Peyer's patch (tissue), 4 donors: ENCODE measurements around the gene CD300LB. TPM values are rescaled to one million over a fixed set of nuclear protein-coding genes. Genes with fewer than 3 reads are reported as not detected.

Experiments used
- DNase-seq, 3 donors: peaks; one replicate each; pipeline ENCODE4 v3.0.0-alpha.2; 2017 to 2019
- H3K27ac ChIP-seq, 4 donors: fragments of 200-600 bp; sonication (generic); one replicate each; pipeline ENCODE4 v1.5.1; 2016 to 2019
- H3K27me3 ChIP-seq, 2 donors: fragments of 200-600 bp; sonication (generic); one replicate each; pipeline ENCODE4 v1.5.1; 2019
- H3K36me3 ChIP-seq, 3 donors: fragments of 200-600 bp; sonication (generic); one replicate each; pipeline ENCODE4 v1.5.1; 2016 to 2019
- H3K4me1 ChIP-seq, 4 donors: fragments of 200-600 bp; sonication (generic); one replicate each; pipeline ENCODE4 v1.5.1; 2016 to 2019
- H3K4me3 ChIP-seq, 4 donors: fragments of 200-600 bp; sonication (generic); 1 replicate in 3 of 4; 2 replicates in 1 of 4; pipeline ENCODE4 v1.5.1; 2016 to 2019; ENCODE audit warnings: mild to moderate bottlenecking in 1 of 4
- H3K9me3 ChIP-seq, 4 donors: fragments of 200-600 bp; sonication (generic); one replicate each; pipeline ENCODE4 v1.5.1; 2016 to 2019; ENCODE audit warnings: mild to moderate bottlenecking in 1 of 4
- POLR2A ChIP-seq, 2 donors: fragments of 450-650 bp; IDR thresholded peaks; one replicate each; pipeline ENCODE4 v1.5.1; 2017; ENCODE audit warnings: antibody characterized with exemption in 2 of 2, mild to moderate bottlenecking in 2 of 2, moderate library complexity in 2 of 2
- total RNA-seq, 4 donors: library from RNA; depleted of rRNA; stranded (reverse); fragments of >200 nt; gene quantifications; one replicate each; pipeline ENCODE4 v1.1.0, GENCODE V29; 2016
- TF ChIP-seq, protein P1 (sequence below), 6 experiments: fragments of 450-650 bp in 4 of 6; fragments of 200-600 bp in 2 of 6; sonication (generic) in 1 of 6; IDR thresholded peaks; one replicate each; pipeline ENCODE4 v1.5.1; 2017 to 2019; ENCODE audit warnings: antibody characterized with exemption in 6 of 6, mild to moderate bottlenecking in 3 of 6, moderate library complexity in 1 of 6

The CD300LB gene
- total RNA-seq, 4 donors from 2014 or later = not detected

DNA sequence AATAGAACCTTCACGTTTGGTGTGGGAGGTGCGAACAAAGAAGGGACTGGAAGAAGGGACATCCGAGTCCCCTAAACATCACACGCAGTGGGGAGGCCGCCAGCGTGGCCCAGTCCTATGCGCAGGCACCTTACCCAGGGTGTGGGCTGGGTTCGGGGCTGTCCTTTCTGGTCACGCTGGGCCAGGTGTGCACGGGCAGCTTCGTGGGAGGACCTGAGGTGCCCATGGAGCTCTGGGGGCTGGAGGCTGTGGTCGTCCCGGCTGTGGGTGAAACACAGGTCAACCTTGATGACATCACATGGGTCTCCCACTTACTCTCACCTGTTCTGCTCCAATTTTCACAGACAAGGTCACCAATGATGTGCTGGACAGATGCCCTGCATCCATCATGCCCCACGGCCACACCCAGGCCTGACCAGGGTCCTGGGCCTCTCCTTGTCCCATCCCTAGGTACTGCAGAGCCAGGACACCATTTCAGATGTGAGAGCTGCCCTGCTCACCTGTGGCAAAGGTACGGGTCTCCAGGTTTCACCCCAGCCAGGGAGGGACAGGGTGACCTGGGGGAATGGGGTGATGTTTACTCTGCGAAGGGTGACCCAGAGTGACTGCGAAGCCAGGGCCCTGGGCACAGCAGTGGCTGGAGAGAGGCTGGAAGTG is 11.6 kb upstream of the CD300LB start:
- TF ChIP-seq, protein P1, sequence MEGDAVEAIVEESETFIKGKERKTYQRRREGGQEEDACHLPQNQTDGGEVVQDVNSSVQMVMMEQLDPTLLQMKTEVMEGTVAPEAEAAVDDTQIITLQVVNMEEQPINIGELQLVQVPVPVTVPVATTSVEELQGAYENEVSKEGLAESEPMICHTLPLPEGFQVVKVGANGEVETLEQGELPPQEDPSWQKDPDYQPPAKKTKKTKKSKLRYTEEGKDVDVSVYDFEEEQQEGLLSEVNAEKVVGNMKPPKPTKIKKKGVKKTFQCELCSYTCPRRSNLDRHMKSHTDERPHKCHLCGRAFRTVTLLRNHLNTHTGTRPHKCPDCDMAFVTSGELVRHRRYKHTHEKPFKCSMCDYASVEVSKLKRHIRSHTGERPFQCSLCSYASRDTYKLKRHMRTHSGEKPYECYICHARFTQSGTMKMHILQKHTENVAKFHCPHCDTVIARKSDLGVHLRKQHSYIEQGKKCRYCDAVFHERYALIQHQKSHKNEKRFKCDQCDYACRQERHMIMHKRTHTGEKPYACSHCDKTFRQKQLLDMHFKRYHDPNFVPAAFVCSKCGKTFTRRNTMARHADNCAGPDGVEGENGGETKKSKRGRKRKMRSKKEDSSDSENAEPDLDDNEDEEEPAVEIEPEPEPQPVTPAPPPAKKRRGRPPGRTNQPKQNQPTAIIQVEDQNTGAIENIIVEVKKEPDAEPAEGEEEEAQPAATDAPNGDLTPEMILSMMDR (IDR thresholded peaks at IDR 0.05) = no peak
- no peaks in the 10 kb centered on the region for H3K36me3 ChIP-seq
- no peaks in the 10 kb centered on the region for H3K4me1 ChIP-seq
- no peaks in the 10 kb centered on the region for H3K27me3 ChIP-seq
- H3K9me3 ChIP-seq = no peaks in the 10 kb centered on the region
- peak in 1 of 3 donors; percentile 15 for DNase-seq
- no peak overlapping the region for H3K4me3 ChIP-seq
- H3K27ac ChIP-seq = no peak overlapping the region

DNA sequence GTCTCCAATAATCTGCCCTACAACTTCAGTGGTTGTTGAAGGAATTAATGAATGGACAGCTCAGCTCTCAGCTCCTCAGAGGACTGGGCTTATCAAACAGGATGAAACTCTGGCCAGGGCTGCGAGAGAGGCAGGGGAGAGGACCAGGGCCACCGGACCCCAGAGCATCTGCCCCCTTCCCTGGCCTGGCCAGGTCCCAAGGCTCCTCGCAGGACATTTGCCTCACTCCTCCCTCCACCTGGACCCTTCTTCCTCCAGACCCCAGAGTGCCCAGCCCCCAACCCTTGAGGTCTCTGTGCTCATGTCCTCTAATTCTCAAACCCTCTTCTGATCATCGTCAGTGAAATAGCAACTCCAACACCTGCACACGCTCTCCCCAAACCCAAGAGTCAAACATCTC is 10.9 kb upstream of the CD300LB start:
- TF ChIP-seq, protein P1 (IDR thresholded peaks at IDR 0.05) = no peak
- no peak for TF ChIP-seq POLR2A (IDR thresholded peaks at IDR 0.05)
- H3K4me1 ChIP-seq = no peaks in the 10 kb centered on the region
- no peak overlapping the region for H3K27ac ChIP-seq
- no peak overlapping the region for H3K4me3 ChIP-seq
- H3K36me3 ChIP-seq = no peaks in the 10 kb centered on the region
- no peaks in the 10 kb centered on the region for H3K27me3 ChIP-seq
- no peaks in the 10 kb centered on the region for H3K9me3 ChIP-seq
- DNase-seq = peak in 1 of 3 donors; percentile 6

DNA sequence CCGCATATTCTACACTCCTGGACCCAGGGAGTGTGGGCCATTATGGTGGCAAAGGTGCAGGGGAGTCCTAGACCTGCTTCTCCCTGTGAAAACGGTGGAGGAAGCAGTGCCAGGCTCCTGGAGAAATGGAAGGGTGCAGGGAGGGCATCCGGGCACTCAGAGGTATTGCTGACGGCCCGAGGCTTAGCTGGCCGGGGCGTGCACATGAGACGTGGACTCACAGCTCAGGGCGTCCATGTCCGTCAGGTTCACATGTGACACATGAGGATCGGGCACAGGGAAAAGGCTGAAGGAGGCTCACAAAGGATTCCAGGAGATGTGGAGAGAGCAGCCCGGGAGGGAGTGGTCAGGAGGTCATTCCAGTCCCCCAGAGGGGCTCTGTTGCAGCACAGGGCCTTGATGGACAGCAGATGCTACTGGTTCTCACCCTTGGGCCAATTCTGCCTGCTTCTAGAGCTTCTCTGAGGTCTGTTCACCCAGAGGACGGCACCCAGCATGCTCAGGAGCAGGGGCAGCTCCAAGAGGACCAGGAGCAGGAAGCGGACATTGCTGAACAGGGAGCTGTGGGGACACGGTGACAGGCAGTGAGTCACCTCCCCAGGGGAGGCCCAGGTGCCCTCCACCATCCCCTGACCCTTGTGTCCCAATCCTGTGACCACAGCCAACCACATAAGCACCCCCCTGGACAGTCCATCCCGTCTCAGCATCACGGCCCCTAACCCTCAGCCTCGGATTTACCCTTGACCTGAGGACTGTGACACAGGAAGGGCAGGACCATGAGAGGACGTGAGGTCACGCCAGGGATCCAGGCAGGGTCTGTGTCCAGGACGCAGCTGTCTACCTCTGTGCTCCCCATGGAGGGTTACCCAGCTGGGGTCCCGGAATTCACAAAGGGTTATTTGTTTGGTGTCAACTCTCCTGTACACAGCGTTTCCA is 10.2 kb upstream of the CD300LB start:
- no peak overlapping the region for H3K27ac ChIP-seq
- no peaks in the 10 kb centered on the region for H3K4me1 ChIP-seq
- peak in 1 of 3 donors; percentile 36 for DNase-seq
- no peaks in the 10 kb centered on the region for H3K36me3 ChIP-seq
- TF ChIP-seq, protein P1 (IDR thresholded peaks at IDR 0.05) = no peak
- no peak for TF ChIP-seq POLR2A (IDR thresholded peaks at IDR 0.05)
- no peak overlapping the region for H3K4me3 ChIP-seq
- no peaks in the 10 kb centered on the region for H3K27me3 ChIP-seq
- H3K9me3 ChIP-seq = no peaks in the 10 kb centered on the region

- Histone ChIP-seq H3K27ac (no peak overlapping the region), H3K4me1 (no peaks in the 10 kb centered on the region), H3K36me3 (no peaks in the 10 kb centered on the region), H3K9me3 (no peaks in the 10 kb centered on the region), H3K4me3 (no peak overlapping the region), H3K27me3 (no peaks in the 10 kb centered on the region)
- TF ChIP-seq, protein P1 (IDR thresholded peaks at IDR 0.05) = no peak
- TF ChIP-seq POLR2A (IDR thresholded peaks at IDR 0.05) = no peak
- DNase-seq = peak in 1 of 3 donors; percentile 30
These were observed 8.1 kb upstream of the CD300LB start for GRCh38 chr17:74539281-74539820.

DNA sequence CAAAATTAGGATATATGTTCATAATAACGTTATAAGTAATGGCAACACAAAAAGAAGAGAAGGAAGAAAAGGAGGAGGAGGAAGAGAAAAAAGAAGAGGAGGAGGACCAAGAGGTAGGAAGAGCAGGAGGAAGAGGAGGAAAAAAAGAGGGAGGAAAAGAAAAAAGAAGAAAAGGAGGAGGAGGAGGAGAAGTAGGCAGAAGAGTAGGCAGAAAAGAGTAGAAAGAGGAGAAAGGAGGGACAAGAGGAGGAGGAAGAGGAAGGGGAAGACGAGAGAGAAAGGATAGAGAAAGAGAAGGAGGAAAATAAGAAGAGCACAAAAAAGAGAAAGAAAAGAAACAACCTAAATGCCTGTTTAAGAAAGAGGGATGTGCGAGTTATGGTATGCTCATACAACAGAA is 5.6 kb upstream of the CD300LB start:
- Histone ChIP-seq H3K9me3 (no peaks in the 10 kb centered on the region), H3K27ac (no peak overlapping the region), H3K4me3 (no peak overlapping the region), H3K27me3 (no peaks in the 10 kb centered on the region), H3K36me3 (no peaks in the 10 kb centered on the region), H3K4me1 (no peaks in the 10 kb centered on the region)
- TF ChIP-seq, protein P1 (IDR thresholded peaks at IDR 0.05) = no peak
- no peak for TF ChIP-seq POLR2A (IDR thresholded peaks at IDR 0.05)
- no peak for DNase-seq
